GM10266 (cell line): ENCODE results near the gene TLR8.

Experiments
- DNase-seq: peaks from one replicate; pipeline ENCODE4 v3.0.0; 2012; ENCODE audit errors: extremely low spot score
- CTCF ChIP-seq: IDR thresholded peaks from 2 replicates; pipeline ENCODE4 v1.5.1; 2012; ENCODE audit warnings: mild to moderate bottlenecking, low read depth; ENCODE audit not compliant: control insufficient read depth, insufficient read depth; ENCODE audit errors: missing control alignments

Gene TLR8

GRCh38 chrX:12895866-12896265 is 10.6 kb upstream of the TLR8 start:
- TF ChIP-seq CTCF = no peak
- DNase-seq = no peak

GRCh38 chrX:12896935-12897334 is 9.5 kb upstream of the TLR8 start:
- no peak for TF ChIP-seq CTCF
- no peak for DNase-seq

GRCh38 chrX:12898073-12898472 is 8.3 kb upstream of the TLR8 start:
- TF ChIP-seq CTCF = no peak

GRCh38 chrX:12899506-12899905 is 6.9 kb upstream of the TLR8 start:
- DNase-seq = no peak
- TF ChIP-seq CTCF = no peak

More at GRCh38 chrX:12898073-12898472, 8.3 kb upstream of the TLR8 start:
- DNase-seq = no peak

- peak; percentile 41 for DNase-seq
- TF ChIP-seq CTCF = peak; percentile 76
These were observed 4.9 kb upstream of the TLR8 start for GRCh38 chrX:12901486-12901885.

GRCh38 chrX:12903646-12904045 is 2.8 kb upstream of the TLR8 start:
- DNase-seq = no peak
- no peak for TF ChIP-seq CTCF

- no peak for DNase-seq
- no peak for TF ChIP-seq CTCF
These were observed 4.2 kb downstream of the TLR8 start for GRCh38 chrX:12910423-12911121.
